ENCODE results near the gene CEACAM18.

DNA sequence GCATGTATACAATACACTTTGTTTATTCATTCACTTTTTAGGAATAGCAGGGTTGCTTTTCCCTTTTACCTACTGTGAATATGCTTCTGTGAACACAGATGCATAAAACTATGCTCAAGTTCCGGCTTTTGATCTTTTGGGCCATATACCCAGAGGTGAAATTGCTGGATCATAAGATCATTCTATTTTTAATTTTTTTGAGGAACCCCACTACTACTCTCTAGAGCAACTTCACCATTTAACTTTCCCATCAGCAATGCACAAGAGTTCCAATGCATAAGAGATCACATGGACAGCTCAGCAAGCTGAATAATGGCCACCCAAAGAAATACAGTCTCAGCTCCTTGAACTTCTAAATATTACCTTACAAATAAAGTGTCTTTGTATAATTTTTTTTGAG lies 43.9 kb upstream of the CEACAM18 start:
- no peak for TF ChIP-seq ZNF274 (IDR thresholded peaks at IDR 0.05; ENCODE audit: low read depth, low read length)
- TF ChIP-seq SUZ12 (IDR thresholded peaks at IDR 0.05; ENCODE audit: extremely low read depth, insufficient read depth, insufficient read length), result no peak
